H9 (cell line): ENCODE results near the gene ATL1. TPM values are rescaled to one million over a fixed set of nuclear protein-coding genes. Genes with fewer than 3 reads are reported as not detected.

ENCODE experiments used
- DNase-seq: peaks from one replicate; pipeline ENCODE4 v3.0.0-alpha.2; 2017
- H2AFZ ChIP-seq: one replicate; pipeline ENCODE4 v1.6.1; 2013; ENCODE audit warnings: mild to moderate bottlenecking, low read length, control low read depth, moderate library complexity
- H2AK5ac ChIP-seq: 2 replicates; pipeline ENCODE4 v1.6.1; 2013; ENCODE audit warnings: low read length, control low read depth, mixed read lengths; ENCODE audit not compliant: insufficient read length
- H2BK120ac ChIP-seq: one replicate; pipeline ENCODE4 v1.6.1; 2013; ENCODE audit warnings: low read depth, mild to moderate bottlenecking, low read length, control low read depth, inconsistent platforms; ENCODE audit not compliant: poor library complexity, severe bottlenecking
- H2BK12ac ChIP-seq: 2 replicates; pipeline ENCODE4 v1.6.1; 2013; ENCODE audit warnings: low read length, control low read depth, mixed read lengths, low read depth; ENCODE audit not compliant: insufficient read length
- H2BK15ac ChIP-seq: 2 replicates; pipeline ENCODE4 v1.6.1; 2013; ENCODE audit warnings: low read depth, low read length, control low read depth
- H2BK20ac ChIP-seq: one replicate; pipeline ENCODE4 v1.6.1; 2013; ENCODE audit warnings: low read depth, mild to moderate bottlenecking, low read length, control low read depth, inconsistent platforms; ENCODE audit not compliant: poor library complexity, severe bottlenecking
- H2BK5ac ChIP-seq: 2 replicates; pipeline ENCODE4 v1.6.1; 2013; ENCODE audit warnings: low read length, control low read depth, mixed read lengths; ENCODE audit not compliant: insufficient read length
- H3K14ac ChIP-seq: 2 replicates; pipeline ENCODE4 v1.6.1; 2013; ENCODE audit warnings: low read length, control low read depth; ENCODE audit not compliant: insufficient read depth
- H3K18ac ChIP-seq: 2 replicates; pipeline ENCODE4 v1.6.1; 2013; ENCODE audit warnings: low read depth, mild to moderate bottlenecking, mixed read lengths, low read length, control low read depth; ENCODE audit not compliant: insufficient read length
- H3K23ac ChIP-seq: 2 replicates; pipeline ENCODE4 v1.6.1; 2013; ENCODE audit warnings: low read length, control low read depth, mixed read lengths, low read depth; ENCODE audit not compliant: insufficient read length
- H3K23me2 ChIP-seq: 2 replicates; pipeline ENCODE4 v1.6.1; 2013; ENCODE audit warnings: low read depth, mild to moderate bottlenecking, mixed read lengths, low read length, control low read depth; ENCODE audit not compliant: insufficient read length, poor library complexity, severe bottlenecking
- H3K27ac ChIP-seq: 2 replicates; pipeline ENCODE4 v1.5.1; 2013; ENCODE audit warnings: low read length, control low read depth, mixed read lengths, low read depth; ENCODE audit not compliant: insufficient read length
- H3K27me3 ChIP-seq: 2 replicates; pipeline ENCODE4 v1.6.1; 2013; ENCODE audit warnings: low read length, control low read depth, inconsistent platforms; ENCODE audit not compliant: insufficient read depth
- H3K4ac ChIP-seq: 2 replicates; pipeline ENCODE4 v1.6.1; 2013; ENCODE audit warnings: low read depth, mild to moderate bottlenecking, control low read depth, inconsistent platforms, low read length, moderate library complexity
- H3K4me1 ChIP-seq: 2 replicates; pipeline ENCODE4 v1.6.1; 2013; ENCODE audit warnings: low read length, control low read depth, inconsistent platforms; ENCODE audit not compliant: insufficient read depth
- H3K4me2 ChIP-seq: 2 replicates; pipeline ENCODE4 v1.6.1; 2013; ENCODE audit warnings: low read length, control low read depth, mixed read lengths; ENCODE audit not compliant: insufficient read length, insufficient read depth
- H3K56ac ChIP-seq: 2 replicates; pipeline ENCODE4 v1.6.1; 2013; ENCODE audit warnings: low read depth, mild to moderate bottlenecking, mixed read lengths, low read length, control low read depth; ENCODE audit not compliant: insufficient read length
- H3K79me1 ChIP-seq: 2 replicates; pipeline ENCODE4 v1.6.1; 2013; ENCODE audit warnings: low read depth, mild to moderate bottlenecking, moderate library complexity, low read length, control low read depth, inconsistent platforms; ENCODE audit not compliant: insufficient read depth, poor library complexity, severe bottlenecking
- H3K79me2 ChIP-seq: 2 replicates; pipeline ENCODE4 v1.6.1; 2013; ENCODE audit warnings: low read length, control low read depth, inconsistent platforms; ENCODE audit not compliant: insufficient read depth
- H3K9ac ChIP-seq: 2 replicates; pipeline ENCODE4 v1.6.1; 2013; ENCODE audit warnings: low read length, control low read depth, mixed read lengths; ENCODE audit not compliant: insufficient read length; ENCODE audit errors: extremely low read depth
- H3K9me3 ChIP-seq: one replicate; pipeline ENCODE4 v1.6.1; 2013; ENCODE audit warnings: low read depth, low read length, inconsistent platforms; ENCODE audit not compliant: control insufficient read depth
- H3T11ph ChIP-seq: one replicate; pipeline ENCODE4 v1.6.1; 2013; ENCODE audit warnings: mild to moderate bottlenecking, low read length, control low read depth, inconsistent platforms
- H4K20me1 ChIP-seq: one replicate; pipeline ENCODE4 v1.6.1; 2013; ENCODE audit not compliant: control insufficient read depth, insufficient read length, insufficient read depth
- H4K5ac ChIP-seq: 2 replicates; pipeline ENCODE4 v1.6.1; 2013; ENCODE audit warnings: low read depth, mild to moderate bottlenecking, mixed read lengths, low read length, control low read depth; ENCODE audit not compliant: insufficient read length
- H4K8ac ChIP-seq: replicated peaks from 2 replicates; pipeline ENCODE4 v1.6.1; 2013; ENCODE audit warnings: low read length, control low read depth, mixed read lengths, low read depth; ENCODE audit not compliant: insufficient read length
- H4K91ac ChIP-seq: 2 replicates; pipeline ENCODE4 v1.6.1; 2013; ENCODE audit warnings: low read depth, mild to moderate bottlenecking, moderate library complexity, mixed read lengths, low read length, control low read depth; ENCODE audit not compliant: insufficient read length
- H3K27ac Mint-ChIP-seq, 3 experiments: 2 replicates in 2 of 3; 3 replicates in 1 of 3; pipeline ENCODE4 v1.8.0; 2020 to 2021; ENCODE audit warnings: mixed read lengths in 3 of 3, mild to moderate bottlenecking in 1 of 3, moderate library complexity in 1 of 3
- H3K27me3 Mint-ChIP-seq: 2 replicates; pipeline ENCODE4 v1.8.0; 2021; ENCODE audit warnings: low read depth, mild to moderate bottlenecking, moderate library complexity, mixed read lengths
- H3K36me3 Mint-ChIP-seq, 3 experiments: 2 replicates in 2 of 3; 3 replicates in 1 of 3; pipeline ENCODE4 v1.8.0; 2020 to 2021; ENCODE audit warnings: low read depth in 3 of 3, mixed read lengths in 3 of 3; ENCODE audit not compliant: insufficient read depth in 1 of 3
- H3K4me1 Mint-ChIP-seq, 2 experiments: 2 replicates each; pipeline ENCODE4 v1.8.0; 2020; ENCODE audit warnings: mixed read lengths in 2 of 2
- H3K4me3 Mint-ChIP-seq, 2 experiments: 2 replicates in 1 of 2; 3 replicates in 1 of 2; pipeline ENCODE4 v1.8.0; 2020 to 2021; ENCODE audit warnings: mild to moderate bottlenecking in 2 of 2, mixed read lengths in 2 of 2, moderate library complexity in 1 of 2
- H3K9me3 Mint-ChIP-seq, 2 experiments: 2 replicates in 1 of 2; 3 replicates in 1 of 2; pipeline ENCODE4 v1.8.0; 2020; ENCODE audit warnings: mild to moderate bottlenecking in 2 of 2, mixed read lengths in 2 of 2, moderate library complexity in 1 of 2
- total RNA-seq: library from RNA; stranded (reverse); gene quantifications from 2 replicates; pipeline ENCODE4 v1.2.1, GENCODE V29; 2021
- TF ChIP-seq, protein P1 (sequence below): fragments of 200-600 bp; sonication (generic); conservative IDR thresholded peaks from 3 replicates; pipeline ENCODE4 v1.8.0; 2021; ENCODE audit warnings: antibody characterized with exemption, mild to moderate bottlenecking

Gene ATL1
- total RNA-seq, 1 experiment from 2014 or later = 3.0 TPM

DNA sequence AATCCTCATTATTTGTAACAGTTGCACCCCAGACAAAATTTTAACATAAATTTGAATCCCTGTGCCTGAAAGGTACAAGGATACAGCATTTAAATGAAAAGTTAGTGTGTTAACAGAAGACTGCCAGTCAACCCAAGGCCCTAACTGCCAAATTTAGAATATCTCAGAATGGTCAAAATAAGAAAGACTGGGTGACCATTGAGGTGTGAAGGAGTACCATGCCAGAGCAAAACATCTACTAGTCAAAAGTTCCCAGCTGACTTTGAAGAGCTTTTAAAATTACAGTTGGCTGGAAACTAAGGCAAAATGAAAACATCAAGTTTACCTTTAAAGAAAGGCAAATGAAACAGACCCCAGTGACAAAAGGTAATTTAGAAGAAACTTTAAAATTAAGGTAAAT lies 89.7 kb downstream of the ATL1 start:
- Histone ChIP-seq H3K9me3 (no peaks in the 10 kb centered on the region), H2AFZ (no peak overlapping the region), H3K79me1 (peaks cover 7% of the 10 kb centered on the region), H4K20me1 (no peaks in the 10 kb centered on the region), H3K18ac (no peak overlapping the region), H3K9ac (no peak overlapping the region), H3T11ph (no peak overlapping the region), H3K4ac (no peak overlapping the region), H4K8ac (no peak overlapping the region), H3K27me3 (no peaks in the 10 kb centered on the region), H3K23me2 (no peaks in the 10 kb centered on the region), H2BK20ac (no peak overlapping the region), H3K4me1 (no peaks in the 10 kb centered on the region; the same call in 1 of the 2 replicates), H2BK15ac (no peak overlapping the region), H3K79me2 (peaks cover 19% of the 10 kb centered on the region; the same call in 1 of the 2 replicates), H3K56ac (no peak overlapping the region), H4K91ac (no peak overlapping the region), H3K14ac (no peak overlapping the region), H3K4me2 (no peak overlapping the region), H2BK12ac (no peak overlapping the region), H4K5ac (no peak overlapping the region), H2BK5ac (no peak overlapping the region), H3K23ac (no peak overlapping the region), H2AK5ac (no peak overlapping the region), H3K27ac (no peak overlapping the region), H2BK120ac (no peak overlapping the region)
- H3K4me1 Mint-ChIP-seq = peaks cover 0 to 19% of the 10 kb centered on the region in 2 experiments; a peak in 2 of 4 replicates
- no peaks in the 10 kb centered on the region for H3K9me3 Mint-ChIP-seq
- H3K36me3 Mint-ChIP-seq = peaks cover 0 to 19% (median 14%) of the 10 kb centered on the region in 3 experiments; a peak in 5 of 7 replicates
- H3K27me3 Mint-ChIP-seq = no peaks in the 10 kb centered on the region
- DNase-seq = no peak
- TF ChIP-seq, protein P1, sequence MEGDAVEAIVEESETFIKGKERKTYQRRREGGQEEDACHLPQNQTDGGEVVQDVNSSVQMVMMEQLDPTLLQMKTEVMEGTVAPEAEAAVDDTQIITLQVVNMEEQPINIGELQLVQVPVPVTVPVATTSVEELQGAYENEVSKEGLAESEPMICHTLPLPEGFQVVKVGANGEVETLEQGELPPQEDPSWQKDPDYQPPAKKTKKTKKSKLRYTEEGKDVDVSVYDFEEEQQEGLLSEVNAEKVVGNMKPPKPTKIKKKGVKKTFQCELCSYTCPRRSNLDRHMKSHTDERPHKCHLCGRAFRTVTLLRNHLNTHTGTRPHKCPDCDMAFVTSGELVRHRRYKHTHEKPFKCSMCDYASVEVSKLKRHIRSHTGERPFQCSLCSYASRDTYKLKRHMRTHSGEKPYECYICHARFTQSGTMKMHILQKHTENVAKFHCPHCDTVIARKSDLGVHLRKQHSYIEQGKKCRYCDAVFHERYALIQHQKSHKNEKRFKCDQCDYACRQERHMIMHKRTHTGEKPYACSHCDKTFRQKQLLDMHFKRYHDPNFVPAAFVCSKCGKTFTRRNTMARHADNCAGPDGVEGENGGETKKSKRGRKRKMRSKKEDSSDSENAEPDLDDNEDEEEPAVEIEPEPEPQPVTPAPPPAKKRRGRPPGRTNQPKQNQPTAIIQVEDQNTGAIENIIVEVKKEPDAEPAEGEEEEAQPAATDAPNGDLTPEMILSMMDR = no peak
- no peak overlapping the region for H3K4me3 Mint-ChIP-seq
- H3K27ac Mint-ChIP-seq = peak overlapping the region in 2 of 3 experiments; percentile 25 to 43; a peak in 3 of 7 replicates
